ENCODE measurements around the gene WDR81.
"Not testable (repeated sequence)": the region's sequence is repeated elsewhere in the genome, so short reads cannot be mapped to it uniquely, and the experiment has no call there.

Gene WDR81

GRCh38 chr17:1755827-1756262 is 31.3 kb downstream of the WDR81 start:
- no peak for DNase-seq

- no peak for DNase-seq
These were observed 34.3 kb downstream of the WDR81 start for GRCh38 chr17:1758807-1759206.

- DNase-seq = no peak
These were observed 35.0 kb downstream of the WDR81 start for GRCh38 chr17:1759529-1759928.

GRCh38 chr17:1762233-1762900 is 37.9 kb downstream of the WDR81 start:
- no peak for DNase-seq

GRCh38 chr17:1762901-1763898 is 38.7 kb downstream of the WDR81 start:
- DNase-seq = no peak

- DNase-seq = peak; percentile 82
These were observed 39.8 kb downstream of the WDR81 start for GRCh38 chr17:1764284-1764683.

- DNase-seq = not testable (repeated sequence)
These were observed 40.2 kb downstream of the WDR81 start for GRCh38 chr17:1764705-1765104.

- no peak for DNase-seq
These were observed 41.1 kb downstream of the WDR81 start for GRCh38 chr17:1765576-1765975.

GRCh38 chr17:1766382-1767135 is 42.1 kb downstream of the WDR81 start:
- DNase-seq = no peak

- DNase-seq = no peak
These were observed 42.9 kb downstream of the WDR81 start for GRCh38 chr17:1767358-1767757.

- DNase-seq = no peak
These were observed 45.4 kb downstream of the WDR81 start for GRCh38 chr17:1769822-1770477.

- not testable (repeated sequence) for DNase-seq
These were observed 48.6 kb downstream of the WDR81 start for GRCh38 chr17:1773000-1773695.

- DNase-seq = no peak
These were observed 49.2 kb downstream of the WDR81 start for GRCh38 chr17:1773696-1774181.

- no peak for DNase-seq
These were observed 50.1 kb downstream of the WDR81 start for GRCh38 chr17:1774390-1775176.

GRCh38 chr17:1776328-1776727 is 51.8 kb downstream of the WDR81 start:
- no peak for DNase-seq

GRCh38 chr17:1776857-1777256 is 52.4 kb downstream of the WDR81 start:
- DNase-seq = no peak

- no peak for DNase-seq
These were observed 55.1 kb downstream of the WDR81 start for GRCh38 chr17:1779571-1780131.

GRCh38 chr17:1782171-1782567 is 57.7 kb downstream of the WDR81 start:
- no peak for DNase-seq

GRCh38 chr17:1783271-1783670 is 58.8 kb downstream of the WDR81 start:
- DNase-seq = no peak

- peak; percentile 56 for DNase-seq
These were observed 59.5 kb downstream of the WDR81 start for GRCh38 chr17:1783834-1784611.

All from activated effector memory CD4-positive, alpha-beta T cell treated with anti-CD3 and anti-CD28 coated beads, Interleukin-2, amount 50 U/mL, for 16 hours (primary cell).